Ureter (tissue), 1 donor: ENCODE measurements around the gene TIMP2. TPM values are rescaled to one million over a fixed set of nuclear protein-coding genes. Genes with fewer than 3 reads are reported as not detected.
"Not testable (repeated sequence)": the region's sequence is repeated elsewhere in the genome, so short reads cannot be mapped to it uniquely, and the experiment has no call there.

Experiments used
- DNase-seq: peaks from one replicate; pipeline ENCODE4 v3.0.0-alpha.2; 2020; ENCODE audit warnings: low spot score
- total RNA-seq: library from RNA; stranded (reverse); gene quantifications from one replicate; pipeline ENCODE4 v1.2.4, GENCODE V29; 2023
- donor health status: DM: yes; HTN: yes; CAD: no.

The TIMP2 gene
- total RNA-seq, 1 donor from 2014 or later, result 118 TPM

DNA sequence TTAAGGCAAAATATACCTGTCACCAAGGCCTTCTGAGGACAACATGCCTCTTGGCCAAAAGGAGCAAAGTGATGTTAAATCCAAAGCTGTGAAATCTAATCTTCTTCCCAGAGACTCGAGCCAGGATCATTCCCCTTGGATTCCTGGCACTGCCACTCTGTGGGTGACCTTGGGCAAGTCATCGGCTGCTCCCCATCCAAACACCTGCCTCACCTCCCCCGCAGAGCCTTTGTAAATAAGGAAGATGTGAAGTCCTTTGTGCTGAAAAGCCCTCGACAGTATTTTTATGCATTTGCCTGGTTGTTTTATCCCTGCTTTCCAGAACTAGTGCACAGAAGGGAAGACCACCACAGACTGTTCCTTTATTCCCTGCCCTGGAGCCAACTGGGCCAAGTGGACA lies 16.8 kb downstream of the TIMP2 start:
- DNase-seq, result no peak

DNA sequence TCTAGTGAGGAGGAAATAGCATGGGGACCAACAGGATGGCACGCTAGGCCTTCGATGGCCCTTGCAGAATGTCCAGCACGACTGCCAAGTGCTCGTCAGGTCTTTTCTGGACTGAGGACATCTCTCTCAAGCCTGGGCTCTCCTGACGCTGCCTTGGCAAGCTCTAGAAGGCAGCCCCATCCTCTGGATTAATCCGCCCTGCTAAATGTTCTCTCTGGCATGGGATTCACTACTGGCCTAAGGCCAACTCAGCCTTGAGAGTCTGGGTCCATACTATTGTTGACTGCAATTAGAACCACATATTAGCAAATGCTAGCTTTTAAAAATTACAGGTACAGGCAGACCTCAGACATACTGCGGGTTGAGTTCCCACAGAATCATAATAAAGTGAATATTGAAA lies 19.6 kb downstream of the TIMP2 start:
- no peak for DNase-seq

DNA sequence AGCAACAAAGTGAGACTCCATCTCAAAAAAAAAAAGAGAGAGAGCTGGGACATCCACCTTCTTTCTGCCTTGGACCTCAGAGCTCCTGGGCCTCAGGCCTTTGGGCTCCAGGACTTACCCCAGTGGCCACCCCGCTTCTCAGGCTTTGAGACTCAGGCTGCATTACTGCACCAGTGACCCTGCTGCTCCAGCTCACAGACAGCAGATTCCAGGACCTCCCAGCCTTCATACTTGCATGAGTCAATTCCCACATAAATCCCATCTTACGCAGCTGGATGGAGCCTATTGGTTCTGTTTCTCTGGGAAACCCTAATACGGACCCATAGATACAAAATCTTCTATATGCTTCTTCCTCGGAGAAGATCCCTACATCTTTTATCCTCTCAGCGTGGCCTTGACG lies 20.1 kb downstream of the TIMP2 start:
- no peak for DNase-seq

DNA sequence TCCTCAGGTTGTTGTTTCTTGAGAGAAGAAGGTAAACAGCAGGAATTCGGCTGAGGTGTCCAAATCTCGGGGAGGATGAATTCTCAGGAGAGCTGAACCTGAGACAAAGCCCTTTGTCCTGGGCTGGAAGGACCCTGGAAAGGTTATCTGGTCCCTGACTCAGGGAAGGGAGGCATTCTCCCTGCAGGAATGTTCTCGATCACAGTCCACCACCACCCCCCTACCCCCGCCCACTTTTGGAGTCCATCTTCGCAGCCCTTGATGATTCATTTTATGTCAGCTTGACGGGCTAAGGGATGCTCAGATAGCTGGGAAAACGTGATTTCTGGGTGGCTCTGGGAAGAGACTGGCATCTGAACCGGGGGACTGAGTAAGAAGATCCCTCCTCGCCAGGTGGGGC lies 20.8 kb downstream of the TIMP2 start:
- DNase-seq, result no peak

DNA sequence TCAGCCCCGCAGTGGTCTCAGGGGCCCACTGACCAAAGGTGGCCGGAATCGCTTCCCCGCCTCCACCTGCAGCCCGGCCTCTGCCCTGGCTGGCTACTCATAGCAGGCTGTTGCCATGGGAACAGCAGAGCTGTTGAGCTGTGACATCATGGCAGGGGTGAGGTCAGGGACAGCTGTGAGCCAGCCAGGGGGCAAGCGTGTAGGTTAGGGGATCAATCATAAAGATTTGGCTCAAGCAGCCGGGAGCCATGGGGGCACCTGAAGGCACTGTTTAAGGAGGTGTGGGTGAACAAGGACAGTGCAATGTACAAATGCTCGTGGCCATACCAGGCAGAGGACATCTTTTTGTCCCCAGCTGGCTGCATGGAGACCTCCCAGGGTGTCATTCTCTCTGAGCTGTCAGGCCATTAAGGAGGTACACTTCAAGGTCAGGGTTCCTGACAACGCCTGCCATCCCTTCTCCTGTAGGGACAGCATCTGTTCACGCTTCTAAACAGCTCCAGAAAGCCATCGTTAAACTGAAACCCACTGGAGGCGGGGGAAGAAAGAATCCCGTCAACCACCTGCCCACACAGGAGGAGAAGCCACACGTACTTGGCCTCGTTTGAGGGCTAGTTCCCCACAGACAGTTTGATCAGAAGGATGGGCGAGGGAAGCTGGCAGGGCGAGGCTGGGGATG lies 21.9 kb downstream of the TIMP2 start, which contains the start of gene CEP295NL:
CEP295NL (minus strand) TSS at position 101 of the 679 bp plus-strand sequence. CDS start 1,373 bp downstream, outside the sequence.
- DNase-seq, result no peak

DNA sequence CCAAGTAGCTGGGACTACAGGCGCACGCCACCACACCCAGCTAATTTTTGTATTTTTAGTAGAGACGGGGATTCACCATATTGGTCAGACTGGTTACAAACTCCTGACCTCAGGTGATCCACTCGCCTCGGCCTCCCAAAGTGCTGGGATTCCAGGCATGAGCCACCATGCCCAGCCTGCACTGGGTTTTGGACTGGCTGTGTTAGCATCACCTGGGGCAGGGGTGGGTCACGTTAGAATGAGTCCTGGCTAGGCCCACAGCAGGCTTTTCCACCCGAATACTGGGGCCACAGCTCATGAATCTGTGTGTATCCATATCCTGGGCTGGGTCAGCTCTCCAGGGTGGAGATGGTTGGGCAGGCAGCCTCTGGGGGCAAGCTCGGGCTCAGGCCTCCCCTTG lies 23.0 kb downstream of the TIMP2 start:
- DNase-seq, result not testable (repeated sequence)

DNA sequence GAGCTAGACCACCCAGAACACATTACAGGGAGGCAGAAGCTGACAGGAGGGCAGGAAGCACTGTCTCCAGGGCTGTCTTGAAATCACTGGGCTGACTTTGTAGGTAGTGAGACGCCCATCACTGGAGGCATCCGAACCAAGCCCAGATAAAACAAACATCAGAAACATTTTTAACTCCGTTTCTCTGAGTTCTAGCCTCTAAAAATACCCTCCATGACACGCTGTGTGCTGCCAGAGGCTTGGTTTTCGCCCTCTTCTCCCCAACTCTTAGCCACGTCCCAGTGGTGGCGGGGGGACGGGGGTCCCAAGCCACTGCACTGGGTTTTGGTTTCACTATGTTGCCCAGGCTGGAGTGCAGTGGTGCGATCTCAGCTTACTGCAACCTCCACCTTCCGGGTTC lies 23.4 kb downstream of the TIMP2 start:
- DNase-seq, result no peak

DNA sequence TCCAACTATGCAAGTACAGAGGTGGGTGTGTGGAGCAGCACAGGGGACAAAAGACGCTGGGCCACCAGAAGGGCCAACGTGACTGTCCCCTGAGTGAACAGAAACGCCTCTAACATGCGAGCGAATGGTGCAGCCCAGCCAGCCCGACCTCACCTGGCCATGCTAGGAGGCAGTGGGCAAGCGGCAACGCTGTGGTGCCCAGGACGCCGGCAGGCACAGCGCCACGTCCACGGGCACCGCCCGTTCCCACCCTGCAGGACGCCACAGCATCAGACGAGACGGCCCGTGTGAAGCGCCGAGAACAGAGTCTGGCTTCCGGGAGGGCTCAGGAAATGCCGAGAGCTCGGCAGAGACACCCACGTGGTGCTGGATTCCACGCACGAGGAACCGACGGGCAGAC lies 24.4 kb downstream of the TIMP2 start:
- DNase-seq, result no peak

DNA sequence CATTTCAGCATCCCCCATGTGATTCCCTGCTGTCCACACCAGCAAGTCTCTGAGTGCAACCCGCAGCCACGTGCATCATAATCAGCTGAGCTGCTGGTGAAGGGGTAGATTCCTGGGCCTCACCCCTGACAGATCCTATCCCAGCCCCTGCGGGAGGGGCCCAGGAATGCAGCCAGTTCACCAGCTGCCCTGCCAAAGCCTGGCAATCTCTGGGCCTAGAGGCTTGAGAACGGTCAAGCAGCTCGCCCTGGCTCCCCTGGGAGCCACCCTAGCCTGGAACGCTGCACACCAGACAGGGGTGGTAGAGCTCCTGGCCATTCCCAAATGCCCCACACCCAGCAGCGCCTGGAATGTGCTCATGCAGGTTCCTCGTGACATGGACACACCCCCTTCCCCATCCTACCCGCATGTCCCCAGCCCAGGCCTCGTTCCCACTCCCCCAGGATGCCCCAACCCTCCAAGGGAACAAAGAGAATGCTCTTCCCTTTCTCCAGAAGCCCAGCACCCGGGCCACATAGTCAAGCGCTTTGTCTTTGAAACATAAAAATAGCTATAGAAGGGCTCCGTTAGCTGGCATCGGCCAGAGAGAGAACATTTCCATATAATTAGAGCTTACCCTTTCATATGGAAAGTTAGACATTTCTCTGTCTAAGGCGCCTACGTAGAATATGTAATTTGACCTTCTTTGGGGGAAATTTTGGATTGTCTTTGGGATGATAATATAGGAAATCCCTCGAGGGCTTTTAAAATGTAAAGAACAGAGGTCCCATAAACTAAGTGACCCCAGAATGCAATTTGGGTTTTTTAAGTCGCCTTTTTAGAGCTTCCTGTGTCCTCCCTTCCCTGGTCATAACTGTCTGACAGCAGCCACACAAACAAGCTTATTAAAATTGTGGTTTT lies 25.6 kb downstream of the TIMP2 start:
- DNase-seq, result no peak

DNA sequence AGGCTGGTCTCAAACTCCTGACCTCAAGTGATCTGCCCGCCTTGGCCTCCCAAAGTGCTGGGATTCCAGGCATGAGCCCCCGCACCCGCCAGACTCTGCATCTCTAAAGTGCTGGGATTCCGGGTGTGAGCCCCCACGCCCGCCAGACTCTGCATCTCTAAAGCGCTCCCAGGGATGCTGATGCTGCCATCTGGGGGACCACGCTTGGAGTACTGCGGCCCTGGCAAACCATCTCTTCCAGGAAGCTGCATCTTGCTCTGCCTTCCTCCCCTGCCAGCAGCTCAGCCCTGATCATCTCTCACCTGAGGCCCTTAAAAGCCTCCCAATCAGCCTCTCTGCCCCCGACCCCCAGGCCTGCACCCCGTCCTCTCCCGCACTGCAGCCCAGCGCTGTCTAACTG lies 26.2 kb downstream of the TIMP2 start:
- no peak for DNase-seq

DNA sequence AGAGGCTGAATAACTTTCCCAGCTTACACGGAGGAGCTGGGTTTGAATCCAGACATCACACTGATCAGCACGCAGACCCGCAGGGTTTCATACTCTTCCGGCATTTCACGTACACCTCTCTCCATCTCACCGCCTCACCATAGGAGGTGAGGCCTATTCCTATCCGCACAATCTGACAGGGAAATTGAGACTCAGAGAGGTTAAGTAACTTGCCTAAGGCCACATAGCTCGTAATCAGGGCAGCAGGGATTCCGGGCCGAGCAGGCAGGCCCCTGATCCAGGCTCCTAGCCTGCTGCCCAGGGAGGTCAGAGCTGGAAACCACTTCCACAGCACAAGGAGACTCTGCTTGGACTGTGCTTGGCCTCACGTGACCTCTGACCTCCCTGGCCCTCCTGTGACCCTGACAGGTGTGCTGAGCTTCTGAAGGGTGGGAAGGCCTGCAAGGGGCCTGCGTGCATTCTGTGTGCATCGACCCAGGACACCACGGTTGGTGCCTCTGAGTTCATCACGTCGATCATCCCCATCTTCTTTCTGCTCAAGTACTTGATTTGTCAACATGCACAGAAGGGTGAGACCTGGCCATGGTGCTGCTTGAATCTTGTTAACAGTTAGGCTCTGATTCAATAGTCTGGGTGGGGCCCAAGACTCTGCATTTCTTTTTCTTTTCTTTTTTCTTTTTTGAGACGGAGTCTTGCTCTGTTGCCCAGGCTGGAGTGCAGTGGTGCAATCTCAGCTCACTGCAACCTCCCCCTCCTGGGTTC lies 26.9 kb downstream of the TIMP2 start:
- DNase-seq, result no peak

DNA sequence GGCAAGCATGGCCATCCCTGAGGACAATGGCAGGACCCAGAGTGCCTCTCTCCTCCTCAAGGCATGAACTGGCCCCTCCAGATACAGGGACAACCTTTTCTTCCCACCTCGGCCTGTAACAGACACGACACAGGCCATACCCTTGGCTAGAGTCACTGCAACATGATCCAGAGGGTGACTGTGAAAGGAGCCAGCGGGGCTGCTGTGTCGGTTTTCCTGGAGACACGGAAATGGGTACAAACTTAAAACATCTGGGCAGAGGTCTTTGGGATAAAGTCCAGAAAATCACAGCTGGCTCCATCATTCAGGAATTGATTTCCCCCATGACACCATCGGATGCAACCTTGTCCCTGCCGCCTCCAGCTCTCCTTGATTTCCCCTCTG lies 27.5 kb downstream of the TIMP2 start:
- no peak for DNase-seq

DNA sequence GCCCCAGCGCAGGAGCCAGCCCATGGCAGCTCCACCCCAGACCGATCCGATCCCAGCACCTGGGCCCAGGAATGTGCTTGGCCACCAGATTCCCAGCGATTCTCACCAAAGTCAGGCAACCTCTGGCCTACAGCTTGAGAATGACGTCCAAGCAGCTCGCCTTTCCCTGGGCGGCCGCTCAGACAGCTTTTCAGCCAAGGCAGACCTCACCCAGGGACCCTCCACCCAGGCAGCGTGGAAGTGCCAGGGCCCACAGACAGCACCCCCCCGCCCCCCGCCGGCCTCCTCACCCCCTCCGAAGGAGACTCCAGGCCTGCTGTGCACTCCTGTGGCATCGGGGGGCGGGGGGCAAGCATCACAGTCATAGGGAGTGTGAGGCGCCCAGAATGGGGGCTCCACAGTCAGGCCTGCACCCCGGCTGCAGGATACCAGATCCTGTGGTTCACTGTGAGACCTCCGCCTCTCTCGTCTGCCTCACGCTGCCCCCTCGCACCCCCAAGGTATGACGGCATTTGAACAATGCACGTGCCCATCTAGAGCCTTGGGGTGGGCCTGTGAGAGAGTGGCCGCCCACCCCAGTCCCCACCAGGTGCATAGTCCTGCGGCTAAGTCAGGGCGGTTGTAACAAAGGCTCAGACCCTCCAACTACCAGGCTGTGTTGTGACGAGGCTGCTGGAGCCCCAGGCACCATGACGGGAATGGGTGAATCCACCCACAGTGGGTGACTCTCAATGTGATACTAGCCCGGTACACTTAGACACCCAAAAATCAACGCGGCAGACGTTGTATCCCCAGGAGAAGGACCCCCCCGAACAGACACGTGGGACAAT lies 28.1 kb downstream of the TIMP2 start:
- no peak for DNase-seq

DNA sequence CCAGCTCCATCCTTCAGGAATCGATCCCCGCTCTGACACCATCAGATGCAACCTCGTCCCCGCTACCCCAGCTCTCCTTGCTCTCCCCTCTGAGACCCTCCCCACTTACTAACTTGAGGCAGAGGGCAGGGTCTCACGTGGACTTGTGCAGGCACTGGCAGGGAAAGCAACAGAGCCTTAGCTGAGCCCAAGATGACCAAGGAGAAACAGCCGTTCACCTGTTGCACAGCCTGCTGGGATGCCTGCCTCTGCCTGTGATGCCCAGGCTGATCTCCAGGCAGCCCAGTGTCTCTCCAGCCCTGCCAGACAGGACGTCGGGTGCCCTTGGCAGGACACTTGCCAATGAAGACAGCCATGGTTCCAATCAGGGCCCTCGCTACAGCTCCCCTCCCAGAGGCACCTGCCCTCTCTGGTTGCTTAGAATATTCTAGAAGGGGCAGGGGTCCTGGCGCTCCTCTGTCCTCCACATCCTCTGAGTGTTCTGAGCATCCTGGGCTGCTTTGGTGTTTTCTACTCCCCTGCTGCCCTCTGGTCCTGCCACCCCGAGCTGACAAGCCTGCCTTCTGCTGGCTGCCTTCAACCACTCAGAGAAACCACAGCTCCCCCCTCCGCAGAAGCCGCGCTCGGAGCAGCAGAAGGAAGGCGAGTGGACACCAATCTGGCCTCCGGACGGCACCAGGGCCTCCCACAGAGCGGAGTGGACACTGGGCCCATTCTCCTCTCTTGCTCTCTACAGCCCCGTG lies 28.9 kb downstream of the TIMP2 start:
- no peak for DNase-seq

DNA sequence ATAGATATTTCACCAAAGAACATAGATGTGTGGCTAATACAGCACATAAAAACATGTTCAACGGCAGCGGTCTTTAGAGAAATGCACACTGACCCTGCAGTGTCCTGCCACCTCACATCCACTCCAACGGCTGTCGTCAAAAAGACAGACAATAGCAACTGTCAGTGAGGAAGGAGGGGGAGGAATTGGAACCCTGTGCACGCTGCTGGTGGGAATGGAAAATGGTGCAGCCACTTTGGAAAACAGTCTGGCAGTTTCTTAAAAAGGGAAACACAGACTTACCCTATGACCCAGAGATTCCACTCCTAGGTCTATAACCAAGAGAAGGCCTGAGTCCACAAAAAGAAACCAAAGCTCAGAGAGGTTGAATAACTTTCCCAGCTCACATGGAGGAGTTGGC lies 29.9 kb downstream of the TIMP2 start:
- DNase-seq, result no peak

DNA sequence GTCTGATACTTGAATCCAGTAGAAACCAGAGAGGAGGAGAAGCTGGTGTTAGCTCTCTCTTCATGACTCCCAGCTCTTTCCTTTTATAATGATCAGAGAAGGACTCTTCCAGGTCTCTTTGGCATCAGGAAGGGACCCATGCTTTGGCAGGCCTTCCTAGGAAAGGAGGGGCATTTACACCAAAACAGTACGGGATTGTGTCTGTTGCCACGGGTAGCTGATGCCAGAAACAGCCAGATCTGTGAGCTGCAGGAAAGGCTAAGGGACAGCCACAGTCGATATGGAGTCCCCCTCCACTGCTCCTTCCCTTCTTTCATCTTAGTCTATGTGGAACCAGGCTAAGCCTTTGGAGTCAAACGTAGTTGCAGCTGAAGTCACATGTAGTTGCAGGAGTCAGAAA lies 31.5 kb downstream of the TIMP2 start:
- DNase-seq, result no peak

DNA sequence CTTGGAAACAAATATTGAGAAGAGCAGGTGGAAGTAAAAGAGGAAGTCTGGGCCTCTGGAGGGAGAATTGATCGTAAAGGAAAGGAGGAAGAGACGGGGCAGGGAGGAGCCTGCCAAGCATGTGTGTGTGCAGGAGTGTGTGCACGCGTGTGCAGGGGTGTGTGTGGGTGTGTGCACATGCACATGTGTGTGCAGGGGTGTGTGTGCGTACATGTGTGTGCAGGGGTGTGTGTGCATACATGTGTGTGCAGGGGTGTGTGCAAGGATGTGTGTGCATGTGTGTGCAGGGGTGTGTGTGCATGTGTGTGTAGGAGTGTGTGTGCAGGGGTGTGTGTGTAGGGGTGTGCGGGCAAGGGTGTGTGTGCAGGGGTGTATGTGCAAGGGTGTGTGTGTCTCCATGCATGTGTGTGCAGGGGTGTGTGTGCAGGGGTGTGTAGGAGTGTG lies 32.2 kb downstream of the TIMP2 start:
- DNase-seq, result no peak

DNA sequence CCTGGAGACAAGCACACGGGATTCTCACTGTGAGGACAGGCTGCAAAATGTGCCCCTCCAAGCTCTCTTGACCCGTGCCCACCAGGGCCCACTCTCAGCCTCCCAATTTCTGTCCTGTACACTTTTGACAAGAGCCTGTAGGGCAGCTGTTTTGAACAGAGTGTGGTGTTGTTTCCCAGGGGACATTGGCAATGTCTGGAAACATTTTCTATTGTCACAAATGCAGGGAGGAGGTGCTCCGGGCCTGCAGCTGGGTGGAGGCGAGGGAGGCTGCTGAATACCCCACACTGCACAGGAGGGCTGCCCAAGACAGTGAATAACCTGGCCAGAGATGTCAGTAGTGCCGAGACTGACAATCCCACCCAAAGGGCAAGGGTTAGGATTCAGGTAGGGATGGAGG lies 32.7 kb downstream of the TIMP2 start:
- no peak for DNase-seq

DNA sequence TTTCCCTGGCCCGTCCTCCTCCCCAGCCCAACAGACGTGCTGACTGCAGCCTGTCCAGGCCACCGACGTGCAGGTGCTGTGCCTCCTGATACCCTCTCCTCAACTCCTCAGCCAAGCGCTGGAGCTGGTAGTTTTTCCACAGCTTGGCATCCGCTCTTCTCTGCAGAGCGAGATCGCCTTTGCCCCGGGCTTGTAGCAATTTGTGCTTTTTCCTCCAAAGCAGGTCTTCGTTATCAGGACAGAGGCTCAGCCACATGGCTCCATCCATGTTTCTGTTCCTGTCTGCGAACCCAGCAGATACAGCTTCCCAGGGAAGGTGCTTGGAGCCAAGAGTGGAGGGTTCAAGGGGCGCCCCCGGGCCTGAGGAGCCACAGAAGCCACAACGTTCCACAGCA lies 33.1 kb downstream of the TIMP2 start:
- DNase-seq, result no peak

DNA sequence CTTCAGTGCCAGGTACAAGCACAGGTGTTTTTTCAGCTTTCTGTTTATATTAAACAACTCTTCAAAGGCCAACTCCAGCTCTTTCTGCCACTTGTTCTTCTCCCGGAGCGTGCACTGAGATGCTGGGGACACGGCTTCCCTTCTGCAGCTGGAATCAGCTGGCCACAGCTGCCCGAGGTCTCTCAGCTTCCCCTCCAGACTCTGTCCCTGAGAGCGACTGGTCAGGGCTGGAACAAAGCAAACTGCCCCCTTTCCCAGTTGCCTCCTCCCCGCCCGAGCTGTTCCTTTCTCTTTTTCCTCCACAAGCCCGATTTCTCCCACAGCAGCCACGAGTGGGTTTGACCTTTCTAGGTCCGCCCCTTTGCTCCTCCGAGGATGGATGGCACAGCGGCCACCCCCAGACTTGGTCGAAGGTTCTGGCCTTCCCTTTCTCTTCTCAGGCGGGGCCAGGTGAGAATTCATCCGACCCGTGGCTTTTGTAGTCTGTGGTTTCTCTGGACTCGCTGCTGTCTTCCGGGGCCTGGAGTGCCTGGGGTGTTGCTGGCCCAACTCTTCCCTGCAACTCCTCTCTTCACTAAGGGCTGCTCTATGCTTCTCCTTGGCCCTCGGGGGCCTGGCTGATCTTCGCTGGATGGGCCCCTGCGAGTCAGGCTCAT lies 33.7 kb downstream of the TIMP2 start:
- DNase-seq, result no peak
